HG02623 (cell line): ENCODE measurements around the gene MPRIP.

ENCODE experiments used
- ATAC-seq: cut with Tn5 transposase; IDR thresholded peaks from one replicate; pipeline ENCODE4 v1.9.1; 2021; ENCODE audit warnings: moderate library complexity; ENCODE audit not compliant: unreplicated experiment

Gene MPRIP

GRCh38 chr17:17050346-17051345, 8.4 kb downstream of the MPRIP start:
- no peak for ATAC-seq

DNA sequence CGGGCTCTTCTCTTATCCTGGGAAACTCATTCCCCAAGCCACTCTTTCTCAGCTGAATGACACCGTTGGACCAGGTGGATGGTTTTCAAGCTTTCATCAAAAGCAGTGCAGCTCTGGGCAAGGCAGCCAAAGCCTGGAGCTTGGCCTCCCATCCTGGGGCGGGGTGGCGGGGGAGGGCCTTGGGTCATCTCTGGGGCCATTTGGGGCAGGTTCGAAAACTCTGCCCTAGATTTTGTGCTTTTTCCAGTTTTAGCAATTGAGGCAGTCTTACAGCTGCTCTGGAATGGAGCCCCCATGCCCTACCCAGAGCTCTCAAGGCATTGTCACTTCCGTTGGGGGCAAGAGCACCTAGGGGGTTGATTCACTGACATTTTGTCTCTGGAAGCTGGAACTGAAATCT, 9.1 kb downstream of the MPRIP start:
- ATAC-seq = no peak

DNA sequence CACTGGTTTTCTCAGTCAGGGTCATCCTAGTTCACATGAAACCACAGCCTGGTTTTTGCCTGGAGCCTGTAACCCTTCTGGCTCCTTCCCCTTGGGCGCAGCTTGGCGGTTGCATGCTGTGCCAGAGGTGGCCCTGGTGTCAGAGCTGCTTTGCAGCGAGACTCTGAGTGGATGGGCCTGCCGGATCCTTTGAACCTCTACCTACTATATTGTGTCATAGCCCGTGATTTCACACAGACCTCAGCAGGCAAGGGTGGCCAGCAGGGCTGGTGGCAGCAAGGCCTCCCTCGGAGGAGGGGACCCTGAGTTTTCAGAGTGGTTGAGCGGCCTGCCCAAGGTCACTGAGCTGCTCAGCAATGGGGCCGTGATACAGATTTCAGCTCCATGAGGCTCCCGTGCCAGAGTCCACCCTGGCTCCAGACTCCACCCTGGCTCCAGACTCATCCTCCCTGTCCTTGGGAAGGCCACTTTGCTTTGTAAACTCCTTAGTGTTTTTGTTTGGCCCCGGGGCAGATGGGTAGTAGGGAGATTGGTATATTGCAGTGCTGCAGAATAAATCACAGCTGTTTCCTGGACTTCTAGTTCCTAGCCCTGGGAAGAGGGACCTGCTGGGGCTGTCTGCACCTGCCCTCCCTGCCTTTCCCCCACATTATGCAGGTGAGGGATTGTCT, 9.7 kb downstream of the MPRIP start:
- no peak for ATAC-seq

- ATAC-seq = no peak
These were observed 10.4 kb downstream of the MPRIP start for GRCh38 chr17:17052462-17053221.

- no peak for ATAC-seq
These were observed 11.5 kb downstream of the MPRIP start for GRCh38 chr17:17053446-17054379.

DNA sequence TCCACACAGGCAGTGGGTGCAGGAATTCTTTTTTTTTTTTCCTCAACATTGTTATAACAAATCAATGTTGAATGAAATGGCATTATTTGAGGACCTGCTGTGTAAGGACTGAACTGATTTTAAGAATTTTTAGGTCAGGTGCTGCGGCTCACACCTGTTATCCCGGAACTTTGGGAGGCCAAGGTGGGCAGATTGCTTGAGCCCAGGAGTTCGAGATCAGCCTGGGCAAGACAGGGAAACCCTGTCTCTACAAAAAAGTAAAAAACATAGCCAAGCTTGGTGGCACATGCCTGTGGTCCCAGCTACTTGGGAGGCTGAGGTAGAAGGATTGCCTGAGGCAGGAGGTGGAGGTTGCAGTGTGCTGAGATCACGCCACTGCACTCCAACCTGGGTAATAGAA, 12.4 kb downstream of the MPRIP start:
- no peak for ATAC-seq

DNA sequence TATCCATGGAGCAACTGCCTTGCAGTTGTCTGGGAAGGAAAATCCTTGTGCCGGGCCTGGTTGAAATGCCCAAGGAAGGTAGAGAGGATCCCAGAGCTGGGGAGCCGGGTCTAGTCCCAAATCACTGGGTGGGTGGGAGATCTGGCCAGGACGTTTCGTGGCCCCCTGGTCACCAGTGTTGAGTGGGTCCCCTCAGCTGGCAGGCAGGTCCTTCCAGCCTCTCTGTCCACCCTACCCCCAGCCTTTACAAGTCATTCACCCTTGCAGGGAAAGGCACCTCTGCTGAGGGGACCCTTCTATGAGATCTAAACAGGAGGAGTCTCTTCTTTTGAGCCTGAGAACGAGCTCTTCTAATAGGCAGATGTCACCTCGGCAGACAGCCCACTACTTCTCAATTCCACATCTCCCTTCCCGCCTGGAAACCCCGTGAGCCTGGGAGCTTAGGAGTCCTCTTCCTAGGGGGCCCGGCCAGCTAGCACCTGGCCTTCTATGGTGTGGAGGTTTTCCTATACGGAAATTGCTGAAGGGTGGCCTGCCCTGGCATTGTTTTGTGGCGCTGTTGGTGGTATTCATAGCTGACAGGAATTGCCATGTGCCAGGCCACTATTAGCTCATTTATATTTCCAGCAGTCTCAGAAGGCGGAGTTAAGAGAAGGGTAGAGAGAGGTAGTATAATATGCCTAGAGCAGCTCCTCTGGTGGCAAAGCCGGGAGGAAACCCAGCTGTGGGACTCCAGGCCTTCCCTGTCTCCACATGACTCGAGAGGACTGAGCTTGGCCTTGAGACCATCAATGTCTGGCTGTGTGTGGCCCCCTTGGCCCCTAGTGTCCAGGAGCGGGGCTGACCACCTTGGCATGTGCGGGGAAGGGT, 13.3 kb downstream of the MPRIP start:
- no peak for ATAC-seq

- ATAC-seq = no peak
These were observed 13.9 kb downstream of the MPRIP start for GRCh38 chr17:17056156-17056539.

GRCh38 chr17:17057057-17057551, 14.8 kb downstream of the MPRIP start:
- ATAC-seq = no peak

GRCh38 chr17:17058304-17058703, 16.0 kb downstream of the MPRIP start:
- ATAC-seq = no peak

DNA sequence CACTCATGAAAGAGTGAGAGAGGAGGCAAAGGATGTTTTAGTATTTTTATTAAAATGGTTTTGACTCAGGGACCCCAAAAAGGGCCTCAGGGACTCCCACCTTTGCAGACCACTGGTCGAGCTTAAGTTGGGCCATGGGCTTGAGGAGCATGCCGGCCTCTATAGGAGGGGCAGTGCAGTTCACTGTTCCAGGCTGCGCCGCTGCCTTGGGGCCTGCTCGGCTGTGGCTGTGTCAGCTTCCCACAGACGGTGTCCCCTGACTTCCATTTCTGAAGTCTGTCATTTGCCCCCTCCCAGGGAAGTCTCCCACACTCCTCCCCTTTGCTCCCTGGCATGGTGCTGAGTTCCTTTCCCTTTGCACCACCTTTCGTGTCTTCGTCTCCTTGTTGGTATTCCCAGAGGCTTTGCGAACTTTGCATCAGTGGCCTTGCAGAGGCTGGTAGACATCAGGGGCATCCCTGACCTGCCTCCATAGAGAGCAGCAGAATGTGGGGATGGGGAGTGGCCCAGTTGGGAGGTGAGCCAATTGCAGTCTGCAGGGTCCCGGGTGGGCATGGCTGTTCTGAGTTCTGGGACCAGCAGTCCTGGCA, 17.1 kb downstream of the MPRIP start:
- no peak for ATAC-seq

- no peak for ATAC-seq
These were observed 18.0 kb downstream of the MPRIP start for GRCh38 chr17:17060001-17060922.

DNA sequence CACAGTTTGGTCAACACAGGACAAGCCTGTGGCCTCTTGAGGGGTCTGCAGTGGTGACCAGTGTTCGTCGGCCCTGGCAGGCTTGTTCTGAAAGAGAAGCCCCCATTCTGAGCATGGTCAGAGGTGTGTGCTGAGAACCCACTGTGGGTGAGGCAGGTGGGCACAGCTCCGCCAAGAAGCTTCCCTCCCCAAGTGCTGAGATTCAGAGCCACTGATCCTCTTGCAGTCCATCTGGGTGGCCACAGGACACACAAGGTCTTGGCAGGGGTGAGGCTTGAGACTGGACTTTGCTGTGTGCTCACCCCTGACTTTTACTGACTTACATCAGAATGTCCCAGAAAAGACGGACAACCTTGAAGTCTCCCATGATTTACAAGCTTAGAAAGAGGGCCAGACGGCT, 18.7 kb downstream of the MPRIP start:
- no peak for ATAC-seq

DNA sequence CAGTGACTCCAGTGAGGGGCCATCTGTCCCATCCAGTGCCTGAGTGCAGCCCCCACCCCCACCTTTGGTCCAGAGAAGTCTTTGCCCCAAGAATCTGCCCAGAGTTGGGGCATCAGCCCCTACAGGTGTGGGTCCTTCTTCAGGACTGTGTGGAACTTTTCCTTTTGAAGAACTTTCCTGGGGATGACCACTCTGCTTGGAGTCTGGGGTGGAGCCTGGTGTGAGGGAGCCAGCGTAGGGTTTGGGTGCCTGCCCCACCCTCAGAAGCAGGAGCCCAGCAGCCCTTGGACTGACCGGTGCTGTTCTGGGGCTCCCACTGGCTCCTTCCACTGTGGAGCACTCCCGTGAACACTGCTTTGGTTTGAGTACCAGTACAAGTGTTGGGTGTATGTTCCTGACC, 19.3 kb downstream of the MPRIP start:
- no peak for ATAC-seq

- no peak for ATAC-seq
These were observed 20.1 kb downstream of the MPRIP start for GRCh38 chr17:17062356-17062755.

GRCh38 chr17:17062866-17063265, 20.6 kb downstream of the MPRIP start:
- no peak for ATAC-seq

DNA sequence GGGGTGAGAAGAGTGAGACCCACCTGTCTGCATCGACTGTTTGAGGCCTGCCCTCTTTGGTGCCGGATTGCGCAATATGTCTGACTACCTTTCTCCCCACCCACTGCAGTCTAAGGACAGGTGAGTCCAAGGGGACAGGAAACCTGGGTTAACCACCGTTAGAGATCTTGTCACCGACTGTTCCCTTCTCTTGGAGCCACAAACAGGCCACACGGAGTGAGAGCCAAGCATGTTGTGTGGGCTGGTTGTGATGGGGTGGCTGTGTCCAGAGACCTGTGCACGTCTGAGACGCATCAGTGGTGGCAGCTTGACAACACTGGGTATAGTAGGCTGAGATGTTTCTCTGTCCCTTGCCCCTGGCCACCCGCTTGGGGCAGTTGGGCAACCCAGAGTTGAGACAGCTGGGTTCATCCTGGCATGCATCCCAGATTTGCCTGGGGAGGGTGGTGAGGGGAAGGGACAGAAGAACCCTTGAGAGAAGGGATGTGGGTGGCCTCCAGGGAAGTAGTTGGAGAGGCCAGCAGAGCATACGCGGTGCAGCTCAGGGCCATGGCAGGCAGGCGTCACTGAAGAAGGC, 21.4 kb downstream of the MPRIP start:
- no peak for ATAC-seq
